ENCODE measurements around the gene TMEM178B. TPM values are rescaled to one million over a fixed set of nuclear protein-coding genes. Genes with fewer than 3 reads are reported as not detected.

TMEM178B gene
- polyA plus RNA-seq, 1 of the 3 experiments (the other 2 are of a cell fraction) = 0.20 TPM

GRCh38 chr7:141157138-141157765 lies 83.4 kb downstream of the TMEM178B start (continued):
- TF ChIP-seq, protein P1, sequence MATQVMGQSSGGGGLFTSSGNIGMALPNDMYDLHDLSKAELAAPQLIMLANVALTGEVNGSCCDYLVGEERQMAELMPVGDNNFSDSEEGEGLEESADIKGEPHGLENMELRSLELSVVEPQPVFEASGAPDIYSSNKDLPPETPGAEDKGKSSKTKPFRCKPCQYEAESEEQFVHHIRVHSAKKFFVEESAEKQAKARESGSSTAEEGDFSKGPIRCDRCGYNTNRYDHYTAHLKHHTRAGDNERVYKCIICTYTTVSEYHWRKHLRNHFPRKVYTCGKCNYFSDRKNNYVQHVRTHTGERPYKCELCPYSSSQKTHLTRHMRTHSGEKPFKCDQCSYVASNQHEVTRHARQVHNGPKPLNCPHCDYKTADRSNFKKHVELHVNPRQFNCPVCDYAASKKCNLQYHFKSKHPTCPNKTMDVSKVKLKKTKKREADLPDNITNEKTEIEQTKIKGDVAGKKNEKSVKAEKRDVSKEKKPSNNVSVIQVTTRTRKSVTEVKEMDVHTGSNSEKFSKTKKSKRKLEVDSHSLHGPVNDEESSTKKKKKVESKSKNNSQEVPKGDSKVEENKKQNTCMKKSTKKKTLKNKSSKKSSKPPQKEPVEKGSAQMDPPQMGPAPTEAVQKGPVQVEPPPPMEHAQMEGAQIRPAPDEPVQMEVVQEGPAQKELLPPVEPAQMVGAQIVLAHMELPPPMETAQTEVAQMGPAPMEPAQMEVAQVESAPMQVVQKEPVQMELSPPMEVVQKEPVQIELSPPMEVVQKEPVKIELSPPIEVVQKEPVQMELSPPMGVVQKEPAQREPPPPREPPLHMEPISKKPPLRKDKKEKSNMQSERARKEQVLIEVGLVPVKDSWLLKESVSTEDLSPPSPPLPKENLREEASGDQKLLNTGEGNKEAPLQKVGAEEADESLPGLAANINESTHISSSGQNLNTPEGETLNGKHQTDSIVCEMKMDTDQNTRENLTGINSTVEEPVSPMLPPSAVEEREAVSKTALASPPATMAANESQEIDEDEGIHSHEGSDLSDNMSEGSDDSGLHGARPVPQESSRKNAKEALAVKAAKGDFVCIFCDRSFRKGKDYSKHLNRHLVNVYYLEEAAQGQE (IDR thresholded peaks at IDR 0.05; ENCODE audit: low read depth, low read length) = no peak

DNA sequence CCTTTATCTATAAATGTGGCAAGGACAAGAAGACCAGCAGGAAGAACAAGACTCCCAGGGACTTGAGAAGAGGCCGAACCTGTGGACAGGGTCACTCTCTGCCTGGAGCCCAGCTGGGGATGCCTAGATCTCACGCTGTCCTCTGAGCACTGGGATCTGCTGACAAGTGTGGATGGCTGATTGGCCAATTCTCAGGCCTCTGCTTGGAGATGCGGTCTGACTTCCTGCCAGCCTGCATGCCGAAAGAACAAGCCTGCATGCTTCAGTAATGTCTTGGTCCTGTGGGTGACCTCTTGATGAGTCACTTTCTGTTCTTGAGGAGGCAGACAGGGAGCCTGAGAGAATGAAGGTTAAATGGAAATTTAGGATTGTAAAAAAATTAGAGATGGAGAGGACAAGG lies 84.7 kb downstream of the TMEM178B start:
- Histone ChIP-seq H3K27ac (ENCODE audit: low read depth in 2 of 2, low read length in 1 of 2) (no peak overlapping the region), H4K20me1 (ENCODE audit: insufficient read depth) (no peaks in the 10 kb centered on the region), H3K4me3 (ENCODE audit: low read depth in 2 of 2, low read length in 1 of 2) (no peak overlapping the region), H3K27me3 (ENCODE audit: insufficient read depth) (no peaks in the 10 kb centered on the region), H3K4me1 (ENCODE audit: control insufficient read depth in 1 of 2, insufficient read depth in 2 of 2, low read depth in 1 of 2, low read length in 1 of 2) (peaks cover 0 to 14% of the 10 kb centered on the region in 2 experiments; a peak in 1 of 4 replicates), H3K9me2 (no peaks in the 10 kb centered on the region), H3K36me3 (replicated peaks in 1 of 2; ENCODE audit: control insufficient read depth in 1 of 2, insufficient read depth in 2 of 2, low read length in 1 of 2) (no peaks in the 10 kb centered on the region), H3K79me2 (ENCODE audit: insufficient read depth) (no peaks in the 10 kb centered on the region), H3K4me2 (no peak overlapping the region), H2AFZ (ENCODE audit: low read depth) (no peak overlapping the region), H3F3A (replicated peaks; ENCODE audit: insufficient read depth) (no peaks in the 10 kb centered on the region), H3K9me3 (no peaks in the 10 kb centered on the region), H3K9ac (no peak overlapping the region)
- no peak for DNase-seq
- no peak for TF ChIP-seq IRF3 (IDR thresholded peaks at IDR 0.05; ENCODE audit: low read depth, low read length)
- ChIA-PET POLR2A (no interaction called here), CTCF (no interaction called here)
- 57% methylated on average over 4 of the region's 4 CpGs for WGBS (ENCODE audit: low lambda C conversion rate)

DNA sequence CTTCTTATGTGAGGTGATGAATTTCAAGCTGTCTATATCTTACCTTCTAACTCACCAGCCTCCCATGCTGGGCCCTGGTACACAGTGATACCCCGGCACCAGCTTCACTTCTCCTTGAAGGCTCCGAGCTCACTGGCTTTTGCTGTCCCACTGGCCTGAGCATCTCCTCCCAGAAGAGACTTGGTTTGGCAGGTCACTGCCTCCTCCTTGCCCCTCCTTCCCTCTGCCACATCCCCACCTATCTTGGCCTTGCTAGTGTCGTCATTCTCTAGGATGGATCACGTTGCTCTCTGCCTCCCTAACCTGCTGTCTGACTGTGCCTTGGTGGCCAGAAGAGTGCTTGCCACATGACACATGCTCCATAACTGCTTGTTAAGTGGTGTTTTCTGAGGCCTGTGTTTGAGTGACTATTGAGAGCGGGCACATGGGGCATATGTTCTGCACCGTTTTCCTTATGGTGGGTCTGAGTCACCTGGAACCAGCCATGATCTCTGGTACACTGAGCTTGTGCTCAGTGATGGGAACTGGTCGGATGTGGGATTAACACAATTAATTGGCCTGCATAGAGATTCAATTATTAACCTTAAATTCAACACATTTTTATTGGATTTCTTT lies 86.5 kb downstream of the TMEM178B start:
- DNase-seq = no peak
- ChIA-PET CTCF (interaction anchor here (1.1 to 2.2 kb wide), 3 partner anchors 9 to 373 kb away, joined by 3 to 5 read pairs (median 3); no protein-coding TSS in a partner anchor), POLR2A (no interaction called here)
- no peaks in the 10 kb centered on the region for H3K36me3 ChIP-seq (replicated peaks in 1 of 2; ENCODE audit: control insufficient read depth in 1 of 2, insufficient read depth in 2 of 2, low read length in 1 of 2)
- H3K4me2 ChIP-seq = no peak overlapping the region
- H3K27me3 ChIP-seq (ENCODE audit: insufficient read depth) = no peaks in the 10 kb centered on the region
- H3K27ac ChIP-seq (ENCODE audit: low read depth in 2 of 2, low read length in 1 of 2) = no peak overlapping the region
- H3K9ac ChIP-seq = no peak overlapping the region
- peaks cover 0 to 10% of the 10 kb centered on the region in 2 experiments; a peak in 1 of 4 replicates for H3K4me1 ChIP-seq (ENCODE audit: control insufficient read depth in 1 of 2, insufficient read depth in 2 of 2, low read depth in 1 of 2, low read length in 1 of 2)
- 52% methylated on average over 7 of the region's 7 CpGs for WGBS (ENCODE audit: low lambda C conversion rate)
- no peaks in the 10 kb centered on the region for H4K20me1 ChIP-seq (ENCODE audit: insufficient read depth)
- no peaks in the 10 kb centered on the region for H3K79me2 ChIP-seq (ENCODE audit: insufficient read depth)
- H3F3A ChIP-seq (replicated peaks; ENCODE audit: insufficient read depth) = no peaks in the 10 kb centered on the region
- no peak overlapping the region for H3K4me3 ChIP-seq (ENCODE audit: low read depth in 2 of 2, low read length in 1 of 2)
- TF ChIP-seq, protein P2, sequence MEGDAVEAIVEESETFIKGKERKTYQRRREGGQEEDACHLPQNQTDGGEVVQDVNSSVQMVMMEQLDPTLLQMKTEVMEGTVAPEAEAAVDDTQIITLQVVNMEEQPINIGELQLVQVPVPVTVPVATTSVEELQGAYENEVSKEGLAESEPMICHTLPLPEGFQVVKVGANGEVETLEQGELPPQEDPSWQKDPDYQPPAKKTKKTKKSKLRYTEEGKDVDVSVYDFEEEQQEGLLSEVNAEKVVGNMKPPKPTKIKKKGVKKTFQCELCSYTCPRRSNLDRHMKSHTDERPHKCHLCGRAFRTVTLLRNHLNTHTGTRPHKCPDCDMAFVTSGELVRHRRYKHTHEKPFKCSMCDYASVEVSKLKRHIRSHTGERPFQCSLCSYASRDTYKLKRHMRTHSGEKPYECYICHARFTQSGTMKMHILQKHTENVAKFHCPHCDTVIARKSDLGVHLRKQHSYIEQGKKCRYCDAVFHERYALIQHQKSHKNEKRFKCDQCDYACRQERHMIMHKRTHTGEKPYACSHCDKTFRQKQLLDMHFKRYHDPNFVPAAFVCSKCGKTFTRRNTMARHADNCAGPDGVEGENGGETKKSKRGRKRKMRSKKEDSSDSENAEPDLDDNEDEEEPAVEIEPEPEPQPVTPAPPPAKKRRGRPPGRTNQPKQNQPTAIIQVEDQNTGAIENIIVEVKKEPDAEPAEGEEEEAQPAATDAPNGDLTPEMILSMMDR (IDR thresholded peaks at IDR 0.05) = no peak
- TF ChIP-seq, protein P3, sequence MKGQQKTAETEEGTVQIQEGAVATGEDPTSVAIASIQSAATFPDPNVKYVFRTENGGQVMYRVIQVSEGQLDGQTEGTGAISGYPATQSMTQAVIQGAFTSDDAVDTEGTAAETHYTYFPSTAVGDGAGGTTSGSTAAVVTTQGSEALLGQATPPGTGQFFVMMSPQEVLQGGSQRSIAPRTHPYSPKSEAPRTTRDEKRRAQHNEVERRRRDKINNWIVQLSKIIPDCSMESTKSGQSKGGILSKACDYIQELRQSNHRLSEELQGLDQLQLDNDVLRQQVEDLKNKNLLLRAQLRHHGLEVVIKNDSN (IDR thresholded peaks at IDR 0.05; ENCODE audit: borderline replicate concordance, low read depth) = no peak
- TF ChIP-seq EP300 (IDR thresholded peaks at IDR 0.05; ENCODE audit: borderline replicate concordance in 1 of 2, low read depth in 1 of 2, low read length in 1 of 2) = no peak
- TF ChIP-seq NFIC (IDR thresholded peaks at IDR 0.05; ENCODE audit: borderline replicate concordance) = no peak
- H2AFZ ChIP-seq (ENCODE audit: low read depth) = no peak overlapping the region
- H3K9me2 ChIP-seq = no peaks in the 10 kb centered on the region
- H3K9me3 ChIP-seq = no peaks in the 10 kb centered on the region

All from SK-N-SH (cell line).